Keratinocyte (primary cell): ENCODE measurements around the gene TFDP3. TPM values are rescaled to one million over a fixed set of nuclear protein-coding genes. Genes with fewer than 3 reads are reported as not detected.

Source experiments
- DNase-seq: peaks from one replicate; pipeline ENCODE4 v3.0.0-alpha.2; 2011; ENCODE audit warnings: low read depth, missing footprints, low spot score
- FAIRE-seq: peaks from 2 replicates; lab custom pipeline; 2011; peaks lifted over from hg19 to GRCh38; lab: Jason Lieb, UNC
- H2AFZ ChIP-seq: 2 replicates; pipeline ENCODE4 v1.6.0; 2012; ENCODE audit warnings: low read length, control low read depth, inconsistent platforms; ENCODE audit not compliant: control insufficient read depth
- H3K27ac ChIP-seq: 2 replicates; pipeline ENCODE4 v1.5.1; 2011; ENCODE audit warnings: low read length; ENCODE audit not compliant: control insufficient read depth, insufficient read depth
- H3K27me3 ChIP-seq: 3 replicates; pipeline ENCODE4 v1.6.0; 2011; ENCODE audit warnings: low read length; ENCODE audit not compliant: control insufficient read depth, insufficient read depth; ENCODE audit errors: extremely low read depth
- H3K36me3 ChIP-seq, 2 experiments: 2 replicates in 1 of 2; 3 replicates in 1 of 2; pipeline ENCODE4 v1.5.1; 2011; ENCODE audit warnings: low read length in 2 of 2, mild to moderate bottlenecking in 1 of 2; ENCODE audit not compliant: control insufficient read depth in 2 of 2, insufficient read depth in 2 of 2; ENCODE audit errors: extremely low read depth in 1 of 2
- H3K4me1 ChIP-seq: 3 replicates; pipeline ENCODE4 v1.5.1; 2011; ENCODE audit warnings: low read length; ENCODE audit not compliant: control insufficient read depth, insufficient read depth; ENCODE audit errors: extremely low read depth
- H3K4me2 ChIP-seq: 3 replicates; pipeline ENCODE4 v1.6.0; 2011; ENCODE audit warnings: low read depth, low read length; ENCODE audit not compliant: control insufficient read depth, insufficient read depth; ENCODE audit errors: extremely low read depth
- H3K4me3 ChIP-seq, 3 experiments: fragments of 200-600 bp in 1 of 3; sonication (generic) in 1 of 3; 2 replicates in 2 of 3; 3 replicates in 1 of 3; pipeline ENCODE4 v1.5.1; 2011 to 2016; ENCODE audit warnings: low read length in 3 of 3, mild to moderate bottlenecking in 3 of 3, control low read depth in 2 of 3, inconsistent platforms in 1 of 3, low read depth in 1 of 3, mixed read lengths in 1 of 3, mixed run types in 1 of 3, moderate library complexity in 1 of 3; ENCODE audit not compliant: control insufficient read depth in 2 of 3, insufficient read depth in 2 of 3; ENCODE audit errors: extremely low read depth in 1 of 3
- H3K79me2 ChIP-seq: 2 replicates; pipeline ENCODE4 v1.6.0; 2012; ENCODE audit warnings: low read length; ENCODE audit not compliant: control insufficient read depth, insufficient read depth
- H3K9ac ChIP-seq: 3 replicates; pipeline ENCODE4 v1.6.0; 2011; ENCODE audit warnings: low read length; ENCODE audit not compliant: control insufficient read depth, insufficient read depth; ENCODE audit errors: extremely low read depth
- H3K9me1 ChIP-seq: 3 replicates; pipeline ENCODE4 v1.6.0; 2011; ENCODE audit warnings: low read length; ENCODE audit not compliant: control insufficient read depth, insufficient read depth; ENCODE audit errors: extremely low read depth
- H3K9me3 ChIP-seq: 2 replicates; pipeline ENCODE4 v1.5.1; 2012; ENCODE audit warnings: low read depth, low read length; ENCODE audit not compliant: control insufficient read depth
- H4K20me1 ChIP-seq: 3 replicates; pipeline ENCODE4 v1.6.0; 2011; ENCODE audit warnings: low read length; ENCODE audit not compliant: control insufficient read depth, insufficient read depth; ENCODE audit errors: extremely low read depth
- CTCF ChIP-seq, 3 experiments: IDR thresholded peaks in 1 of 3; conservative IDR thresholded peaks in 1 of 3; optimal IDR thresholded peaks in 1 of 3; 2 replicates in 2 of 3; 3 replicates in 1 of 3; pipeline versions ENCODE3 to v1.5.1; 2011; ENCODE audit warnings: low read length in 3 of 3, mild to moderate bottlenecking in 3 of 3, moderate library complexity in 2 of 3, control low read depth in 1 of 3, inconsistent platforms in 1 of 3; ENCODE audit not compliant: insufficient read depth in 2 of 3; ENCODE audit errors: extremely low read depth in 1 of 3
- EZH2 ChIP-seq: IDR thresholded peaks from one replicate; pipeline ENCODE4 v1.6.1; 2012; ENCODE audit warnings: inconsistent platforms, mild to moderate bottlenecking, low read length, moderate library complexity
- dilution Hi-C: fragments of 300-500 bp; cut with MboI; formaldehyde crosslinking; loops from one replicate; pipeline ENCODE4 v1.7.0; 2020; ENCODE audit warnings: low sequenced_read_pairs; ENCODE audit not compliant: extremely low pct_ligation_motif_present
- polyA plus RNA-seq, 5 experiments: library from polyadenylated mRNA; depleted of rRNA in 3 of 5; stranded (reverse) in 3 of 5; stranded (forward) in 1 of 5; unstranded in 1 of 5; fragments of >200 nt; gene quantifications; 1 replicate in 1 of 5; 2 replicates in 3 of 5; 3 replicates in 1 of 5; pipeline versions ENCODE4 v1.2.1 to v1.2.3, GENCODE V29; 2011 to 2012; ENCODE audit warnings: missing spikeins in 2 of 5, low read depth in 1 of 5, low replicate concordance in 1 of 5

The TFDP3 gene
- polyA plus RNA-seq, 1 donor (not counting 4 experiments of a cell fraction or from before 2014, with no cell fraction given) = not detected

DNA sequence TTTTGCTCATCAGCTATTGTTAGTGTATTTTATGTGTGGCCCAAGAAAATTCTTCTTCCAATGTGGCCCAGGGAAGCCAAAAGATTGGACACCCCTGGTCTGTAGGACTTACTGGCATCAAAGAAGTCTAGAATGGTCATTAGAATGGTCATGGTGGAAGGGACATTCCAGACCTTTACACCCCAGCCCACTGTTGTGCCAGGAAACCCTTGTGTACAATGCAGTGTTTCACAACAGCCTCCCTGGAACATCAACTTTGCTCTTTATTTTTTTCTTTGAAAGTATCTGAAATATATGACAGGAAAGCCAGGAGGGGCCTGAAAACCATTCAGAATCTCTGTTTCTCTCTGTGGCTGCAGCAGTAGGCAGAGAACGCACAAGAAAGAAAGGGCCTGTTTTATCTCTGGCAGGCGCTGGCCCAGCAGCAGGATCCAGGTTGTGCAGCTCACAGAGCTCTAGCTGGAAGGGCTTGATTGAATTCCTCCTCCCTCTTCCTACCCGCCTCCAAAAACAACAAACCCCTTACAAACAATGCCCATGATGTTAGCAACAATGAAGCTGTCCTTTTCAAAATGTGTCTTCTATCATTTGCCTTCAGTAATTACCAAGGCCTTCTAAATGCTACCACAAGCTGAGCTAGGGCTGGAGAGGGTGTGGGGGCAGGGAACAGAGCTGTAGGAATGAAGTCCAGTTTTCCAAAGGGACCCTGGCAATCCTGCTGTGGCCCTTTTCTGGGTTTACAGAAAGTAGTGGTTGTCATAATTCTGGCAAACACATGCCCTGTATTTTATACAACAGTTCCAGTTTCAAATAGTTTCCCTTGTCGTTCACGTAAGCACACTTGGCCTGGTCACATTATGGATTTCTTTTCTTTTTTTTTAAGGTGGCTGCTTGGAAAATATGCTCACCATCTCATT lies 32.3 kb upstream of the TFDP3 start:
- no peaks in the 10 kb centered on the region for H3K27me3 ChIP-seq
- FAIRE-seq (no peak), DNase-seq (no peak)
- no peak overlapping the region for H3K4me2 ChIP-seq
- H3K9ac ChIP-seq = no peak overlapping the region
- no peak overlapping the region for H2AFZ ChIP-seq
- dilution Hi-C loops = no loop called here
- H3K36me3 ChIP-seq = no peaks in the 10 kb centered on the region
- no peak overlapping the region for H3K27ac ChIP-seq
- no peaks in the 10 kb centered on the region for H3K9me1 ChIP-seq
- H3K9me3 ChIP-seq = peaks cover 4% of the 10 kb centered on the region
- no peaks in the 10 kb centered on the region for H3K79me2 ChIP-seq
- no peak for TF ChIP-seq CTCF (optimal IDR thresholded peaks at IDR 0.05 in 1 of 3, IDR thresholded peaks at IDR 0.05 in 1 of 3, conservative IDR thresholded peaks at IDR 0.05 in 1 of 3; ENCODE audit: extremely low read depth in 1 of 3, insufficient read depth in 2 of 3, low read length in 3 of 3)
- no peak for TF ChIP-seq EZH2
- no peak overlapping the region for H3K4me3 ChIP-seq
- no peaks in the 10 kb centered on the region for H4K20me1 ChIP-seq
- H3K4me1 ChIP-seq = no peaks in the 10 kb centered on the region

- Histone ChIP-seq H4K20me1 (no peaks in the 10 kb centered on the region), H3K27ac (no peak overlapping the region), H3K27me3 (no peaks in the 10 kb centered on the region), H3K9me3 (peaks cover 4% of the 10 kb centered on the region), H3K36me3 (no peaks in the 10 kb centered on the region), H3K4me1 (no peaks in the 10 kb centered on the region), H3K79me2 (no peaks in the 10 kb centered on the region), H3K4me2 (no peak overlapping the region), H3K4me3 (no peak overlapping the region), H2AFZ (no peak overlapping the region), H3K9ac (no peak overlapping the region), H3K9me1 (no peaks in the 10 kb centered on the region)
- FAIRE-seq (no peak), DNase-seq (no peak)
- dilution Hi-C loops = no loop called here
- TF ChIP-seq EZH2 (no peak), CTCF (optimal IDR thresholded peaks at IDR 0.05 in 1 of 3, IDR thresholded peaks at IDR 0.05 in 1 of 3, conservative IDR thresholded peaks at IDR 0.05 in 1 of 3; ENCODE audit: extremely low read depth in 1 of 3, insufficient read depth in 2 of 3, low read length in 3 of 3) (peak in 1 of 3 experiments; percentile 14)
These were observed 31.3 kb upstream of the TFDP3 start for GRCh38 chrX:133249266-133250058.
